ENCODE measurements around the gene RPH3AL.
A peak's percentile ranks its signal among the peaks of the same experiment; 100 is the strongest.
"Not testable (repeated sequence)": the region's sequence is repeated elsewhere in the genome, so short reads cannot be mapped to it uniquely, and the experiment has no call there.

Gene RPH3AL

DNA sequence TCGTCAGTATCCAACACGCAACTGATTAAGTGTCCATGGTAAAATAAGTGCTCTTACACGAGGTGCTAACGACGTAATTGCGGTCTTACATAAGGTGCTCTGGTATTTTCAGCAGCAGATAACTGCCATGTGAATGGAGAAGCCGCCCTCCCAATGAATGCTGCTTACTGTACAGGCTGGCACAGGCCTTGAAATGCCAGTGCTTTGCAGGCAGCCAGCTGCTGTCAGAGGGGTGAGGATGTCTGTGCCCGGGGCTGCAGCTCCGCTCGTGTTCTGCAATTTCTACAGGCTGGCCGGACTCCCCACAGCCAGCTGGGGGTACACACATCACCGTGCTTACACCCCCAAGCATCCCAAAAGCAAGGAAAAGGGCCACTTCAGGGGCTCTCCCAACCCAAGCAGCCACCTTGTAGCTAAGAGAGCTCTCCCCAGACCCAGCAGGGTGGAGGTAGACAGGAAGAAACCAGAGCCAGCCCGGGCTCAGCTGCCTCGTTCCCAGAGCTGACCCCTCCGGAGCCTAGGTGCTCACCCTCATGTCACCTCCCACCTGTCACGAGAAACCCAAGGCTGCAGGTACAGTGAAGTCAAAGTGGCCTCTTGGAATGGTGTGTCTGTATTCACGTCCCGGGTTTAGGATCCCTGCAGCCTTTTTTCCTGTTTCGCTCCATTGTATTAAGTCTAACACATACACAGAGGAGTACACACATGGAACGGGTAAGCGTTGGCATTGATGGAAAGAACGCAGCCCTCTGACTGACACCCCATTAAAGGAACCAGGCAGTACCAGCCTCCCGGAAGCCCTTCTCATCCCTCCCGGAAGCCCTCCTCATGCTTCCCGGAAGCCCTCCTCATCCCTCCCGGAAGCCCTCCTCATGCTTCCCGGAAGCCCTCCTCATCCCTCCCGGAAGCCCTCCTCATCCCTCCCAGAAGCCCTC lies 27.2 kb upstream of the RPH3AL start:
- no peak for DNase-seq

- no peak for DNase-seq
These were observed 25.5 kb upstream of the RPH3AL start for GRCh38 chr17:378068-378467.

GRCh38 chr17:376936-377863 lies 24.6 kb upstream of the RPH3AL start:
- DNase-seq = peak; percentile 66

GRCh38 chr17:373613-374230 lies 21.1 kb upstream of the RPH3AL start:
- no peak for DNase-seq

- DNase-seq = no peak
These were observed 19.8 kb upstream of the RPH3AL start for GRCh38 chr17:372157-373152.

DNA sequence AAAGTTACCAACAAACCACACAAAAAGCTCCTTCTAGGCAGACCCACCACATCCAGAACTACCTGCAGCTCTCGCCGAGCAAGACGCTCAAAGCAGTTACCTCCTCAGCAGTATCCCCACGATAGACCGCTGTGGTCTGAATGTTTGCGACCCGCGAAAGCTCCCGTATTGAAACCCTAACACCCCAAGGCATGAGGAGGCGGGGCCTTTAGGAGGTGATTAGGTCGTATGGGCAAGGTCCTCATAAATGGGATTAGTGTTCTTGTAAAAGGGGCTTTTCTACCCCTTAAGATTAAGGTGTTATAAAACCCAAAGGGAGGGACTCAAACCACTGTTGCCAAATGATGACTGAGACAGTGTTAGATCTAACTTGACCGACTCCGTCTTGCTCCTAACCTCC lies 19.0 kb upstream of the RPH3AL start:
- no peak for DNase-seq

- not testable (repeated sequence) for DNase-seq
These were observed 15.0 kb upstream of the RPH3AL start for GRCh38 chr17:367656-368055.

DNA sequence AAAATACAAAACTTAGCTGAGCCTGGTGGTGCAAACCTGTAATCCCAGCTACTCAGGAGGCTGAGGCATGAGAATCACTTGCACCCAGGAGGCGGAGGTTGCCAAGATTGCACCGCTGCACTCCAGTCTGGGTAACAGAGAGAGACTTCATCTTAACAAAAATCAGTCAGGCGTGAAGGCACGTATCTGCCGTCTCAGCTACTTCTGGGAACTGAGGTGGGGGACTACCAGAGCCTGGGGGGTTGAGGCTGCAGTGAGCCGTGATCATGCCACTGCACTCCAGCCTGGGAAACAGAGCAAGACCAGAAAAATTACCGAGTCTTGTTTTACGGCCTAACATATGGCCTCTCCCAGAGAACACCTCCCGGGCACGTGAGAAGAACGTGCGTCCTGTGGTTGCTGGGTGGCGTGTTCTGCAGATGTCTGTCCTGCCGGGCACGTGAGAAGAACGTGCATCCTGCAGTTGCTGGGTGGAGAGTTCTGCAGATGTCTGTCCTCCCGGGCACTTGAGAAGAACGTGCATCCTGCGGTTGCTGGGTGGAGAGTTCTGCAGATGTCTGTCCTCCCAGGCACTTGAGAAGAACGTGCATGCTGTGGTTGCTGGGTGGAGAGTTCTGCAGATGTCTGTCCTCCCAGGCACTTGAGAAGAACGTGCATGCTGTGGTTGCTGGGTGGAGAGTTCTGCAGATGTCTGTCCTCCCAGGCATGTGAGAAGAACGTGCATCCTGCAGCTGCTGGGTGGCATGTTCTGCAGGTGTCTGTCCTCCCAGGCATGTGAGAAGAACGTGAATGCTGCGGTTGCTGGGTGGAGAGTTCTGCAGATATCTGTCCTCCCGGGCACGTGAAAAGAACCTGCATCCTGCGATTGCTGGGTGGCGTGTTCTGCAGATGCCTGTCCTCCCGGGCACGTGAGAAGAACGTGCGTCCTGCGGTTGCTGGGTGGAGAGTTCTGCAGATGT lies 14.3 kb upstream of the RPH3AL start:
- DNase-seq = peak; percentile 12

- DNase-seq = no peak
These were observed 12.2 kb upstream of the RPH3AL start for GRCh38 chr17:364766-365165.

- no peak for DNase-seq
These were observed 11.7 kb upstream of the RPH3AL start for GRCh38 chr17:364308-364707.

GRCh38 chr17:362721-363120 lies 10.1 kb upstream of the RPH3AL start:
- no peak for DNase-seq

- no peak for DNase-seq
These were observed 7.6 kb upstream of the RPH3AL start for GRCh38 chr17:360092-360750.

DNA sequence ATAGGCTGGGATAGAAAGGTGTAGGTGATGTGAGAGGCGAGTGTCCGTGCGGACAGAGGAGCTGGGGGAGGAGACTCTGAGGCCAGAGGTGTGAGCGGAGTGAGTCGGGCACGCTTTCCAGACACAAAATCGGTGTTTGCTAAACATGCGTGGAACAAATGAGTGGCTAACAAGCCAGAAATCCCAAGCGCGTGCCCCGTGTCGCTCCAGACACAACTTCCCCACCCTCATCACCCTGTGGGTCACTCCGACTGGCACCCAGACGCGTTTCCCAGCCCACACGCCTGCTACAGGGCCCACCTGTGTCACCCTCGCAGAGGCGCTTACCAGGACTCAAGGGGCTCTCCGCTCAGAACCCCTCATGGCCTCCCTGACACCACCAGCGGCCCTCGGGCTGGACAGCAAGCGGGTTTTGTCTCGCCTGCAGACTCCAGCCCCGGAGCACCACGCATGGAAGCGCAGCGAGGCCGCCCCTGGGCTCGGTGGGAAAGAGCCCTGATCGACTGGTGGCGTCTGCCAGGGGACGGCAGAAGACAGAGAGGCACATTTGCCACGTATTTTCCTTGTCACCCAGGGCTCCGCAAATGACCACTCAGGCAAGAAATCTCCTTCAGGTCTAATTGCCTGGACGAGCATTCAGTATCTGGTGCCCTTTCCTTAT lies 6.0 kb upstream of the RPH3AL start:
- DNase-seq = no peak

DNA sequence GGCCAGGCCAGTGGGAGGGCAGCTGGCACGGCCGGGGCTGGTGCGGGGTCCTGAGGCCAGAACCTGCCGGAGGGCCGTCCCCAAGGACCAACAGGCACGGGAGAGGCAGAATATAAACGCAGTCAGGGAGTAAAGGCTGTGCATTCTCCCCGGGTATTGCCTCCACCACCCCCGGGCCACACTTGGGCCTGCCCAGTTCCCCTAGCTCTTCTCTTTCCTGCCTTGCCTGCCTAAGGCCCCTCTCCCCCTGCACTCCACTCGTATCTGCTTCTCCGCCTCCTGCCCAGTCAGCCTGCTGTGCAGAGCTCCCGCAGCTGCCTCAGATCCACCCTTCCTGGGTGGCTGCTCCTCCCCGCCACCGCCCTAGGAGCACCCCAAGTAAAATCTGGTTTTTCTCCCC lies 5.0 kb upstream of the RPH3AL start:
- DNase-seq = no peak

DNA sequence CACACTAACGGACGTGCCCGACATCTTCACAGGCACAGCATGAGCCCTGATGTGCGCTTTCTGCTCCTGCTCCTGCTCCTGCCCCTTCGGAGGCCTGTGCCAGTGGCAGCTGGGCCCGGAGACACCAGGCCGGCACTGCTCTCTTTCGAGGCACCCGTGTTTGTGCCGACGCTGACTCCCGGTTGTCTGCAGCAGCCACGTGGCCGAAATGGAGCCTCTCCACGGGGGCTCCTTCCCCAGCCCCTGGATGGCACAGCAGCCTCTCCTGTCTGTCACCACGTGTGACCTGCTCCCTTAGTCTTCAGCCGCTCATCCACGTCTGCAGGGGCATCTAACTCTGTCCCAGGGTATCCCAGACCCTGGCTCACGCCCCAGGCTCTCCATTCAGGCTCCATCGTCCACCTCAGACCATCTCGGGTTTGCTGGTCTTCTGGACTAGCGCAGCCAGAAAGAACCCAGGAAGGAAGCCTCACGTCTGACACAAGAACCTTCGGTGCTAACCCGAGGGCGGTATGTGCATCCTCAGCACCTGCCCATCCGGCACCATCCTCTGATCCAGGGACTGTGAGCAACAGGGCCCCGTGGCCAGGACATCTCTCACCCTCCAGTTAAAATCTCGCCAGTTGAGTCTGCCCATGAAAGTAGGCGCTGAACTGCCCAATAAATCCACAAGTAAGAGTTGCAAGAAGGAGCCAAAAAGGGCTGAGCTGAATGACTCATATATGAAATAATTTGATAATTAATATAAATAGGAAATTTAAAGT lies 4.2 kb upstream of the RPH3AL start:
- no peak for DNase-seq

- no peak for DNase-seq
These were observed 2.3 kb upstream of the RPH3AL start for GRCh38 chr17:354651-355556.

DNA sequence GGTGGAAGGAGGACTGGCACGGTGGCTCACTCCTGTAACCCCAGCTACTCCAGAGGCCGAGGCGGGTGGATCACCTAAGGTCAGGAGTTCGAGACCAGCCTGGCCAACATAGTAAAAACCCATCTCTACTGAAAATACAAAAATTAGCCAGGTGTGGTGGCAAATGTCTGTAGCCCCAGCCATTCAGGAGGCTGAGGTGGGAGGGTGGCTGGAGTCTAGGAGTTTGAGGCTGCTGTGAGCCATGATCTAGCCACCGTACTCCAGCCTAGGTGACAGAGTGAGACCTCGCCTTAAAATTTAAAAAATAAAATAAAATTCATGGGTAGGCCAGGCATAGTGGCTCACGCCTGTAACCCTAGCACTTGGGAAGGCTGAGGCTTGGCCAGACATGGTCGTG lies 1.2 kb upstream of the RPH3AL start:
- no peak for DNase-seq

All from fibroblast of skin of abdomen (primary cell).